ENCODE data around the gene HERPUD1. TPM values are rescaled to one million over a fixed set of nuclear protein-coding genes. Genes with fewer than 3 reads are reported as not detected.
"Not testable (repeated sequence)": the region's sequence is repeated elsewhere in the genome, so short reads cannot be mapped to it uniquely, and the experiment has no call there.

HERPUD1 gene
- polyA plus RNA-seq, 10 donors: 62.5 to 98.4 (median 72.7) TPM

- peak in 2 of 3 donors; percentile 73 to 87 for DNase-seq
These were observed 1.0 kb downstream of the HERPUD1 start for GRCh38 chr16:56932721-56933619.

- no peak for DNase-seq
These were observed 2.1 kb downstream of the HERPUD1 start for GRCh38 chr16:56933828-56934598.

- not testable (repeated sequence) for DNase-seq
These were observed 2.7 kb downstream of the HERPUD1 start for GRCh38 chr16:56934599-56935145.

GRCh38 chr16:56935201-56935600, 3.3 kb downstream of the HERPUD1 start:
- no peak for DNase-seq

GRCh38 chr16:56936491-56936890, 4.5 kb downstream of the HERPUD1 start:
- DNase-seq: no peak

GRCh38 chr16:56936950-56937349, 5.0 kb downstream of the HERPUD1 start:
- no peak for DNase-seq

- DNase-seq: no peak
These were observed 6.9 kb downstream of the HERPUD1 start for GRCh38 chr16:56938664-56939513.

GRCh38 chr16:56939801-56940200, 7.9 kb downstream of the HERPUD1 start:
- no peak for DNase-seq

GRCh38 chr16:56941092-56941491, 9.2 kb downstream of the HERPUD1 start:
- no peak for DNase-seq

GRCh38 chr16:56941856-56942331, 10.0 kb downstream of the HERPUD1 start:
- DNase-seq: no peak

GRCh38 chr16:56943761-56944375, 11.9 kb downstream of the HERPUD1 start:
- no peak for DNase-seq

- no peak for DNase-seq
These were observed 13.3 kb downstream of the HERPUD1 start for GRCh38 chr16:56944954-56945839.

GRCh38 chr16:56945847-56946527, 14.0 kb downstream of the HERPUD1 start:
- no peak for DNase-seq

GRCh38 chr16:56946767-56947603, 15.0 kb downstream of the HERPUD1 start:
- no peak for DNase-seq

GRCh38 chr16:56947604-56947995, 15.7 kb downstream of the HERPUD1 start:
- no peak for DNase-seq

GRCh38 chr16:56948234-56948633, 16.3 kb downstream of the HERPUD1 start:
- DNase-seq: no peak

GRCh38 chr16:56950051-56950450, 18.1 kb downstream of the HERPUD1 start:
- DNase-seq: no peak

GRCh38 chr16:56950455-56950854, 18.5 kb downstream of the HERPUD1 start:
- DNase-seq: no peak
